SH-SY5Y (cell line): Measurements from ENCODE around the gene SMARCAL1.

Source experiments
- GATA2 ChIP-seq: IDR thresholded peaks from 2 replicates; pipeline ENCODE4 v1.6.1; 2011; ENCODE audit warnings: mild to moderate bottlenecking, low read depth, low read length
- GATA3 ChIP-seq: IDR thresholded peaks from 2 replicates; pipeline ENCODE4 v1.6.1; 2011; ENCODE audit warnings: low read depth, mild to moderate bottlenecking, low read length, moderate library complexity

Gene SMARCAL1

DNA sequence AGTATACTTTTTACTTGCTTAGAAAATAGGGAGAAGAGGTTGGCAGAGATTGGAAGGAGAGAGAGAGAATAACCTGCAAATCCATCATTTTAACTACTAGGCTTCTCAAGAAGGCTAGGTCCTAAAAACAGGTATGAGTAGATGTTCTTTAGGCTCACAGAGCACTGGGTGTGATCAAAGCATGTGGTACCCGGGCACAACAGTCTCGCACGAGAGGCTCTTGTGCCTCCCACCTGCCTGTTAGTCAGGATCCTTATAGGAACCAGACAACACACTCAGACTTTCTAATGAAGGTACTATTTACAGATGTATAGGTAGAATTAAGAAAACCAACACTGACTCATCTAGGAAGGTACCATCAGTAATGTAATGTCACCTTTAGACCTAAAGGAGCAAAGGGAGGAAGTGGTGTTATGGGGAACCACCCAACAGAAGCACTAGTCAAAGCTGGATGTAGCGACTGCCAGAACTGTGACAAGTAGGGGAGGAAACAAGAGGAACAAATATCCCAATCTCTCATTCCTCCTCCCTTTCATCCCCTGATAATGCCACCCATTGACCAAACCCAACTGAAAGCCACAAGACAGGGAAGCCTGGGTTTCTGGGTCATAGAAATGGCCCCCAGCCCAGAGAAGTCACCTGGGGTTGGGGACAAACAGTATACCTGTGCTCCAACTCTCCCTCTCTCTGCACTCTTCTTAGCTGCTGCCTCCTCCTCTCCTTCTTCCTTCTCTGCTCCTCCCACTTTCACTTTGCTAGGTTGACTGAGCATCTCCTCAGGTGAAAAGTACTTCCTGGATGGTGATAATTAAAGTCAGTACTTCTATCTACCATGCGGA lies 24.0 kb upstream of the SMARCAL1 start:
- TF ChIP-seq GATA2 = no peak
- no peak for TF ChIP-seq GATA3

DNA sequence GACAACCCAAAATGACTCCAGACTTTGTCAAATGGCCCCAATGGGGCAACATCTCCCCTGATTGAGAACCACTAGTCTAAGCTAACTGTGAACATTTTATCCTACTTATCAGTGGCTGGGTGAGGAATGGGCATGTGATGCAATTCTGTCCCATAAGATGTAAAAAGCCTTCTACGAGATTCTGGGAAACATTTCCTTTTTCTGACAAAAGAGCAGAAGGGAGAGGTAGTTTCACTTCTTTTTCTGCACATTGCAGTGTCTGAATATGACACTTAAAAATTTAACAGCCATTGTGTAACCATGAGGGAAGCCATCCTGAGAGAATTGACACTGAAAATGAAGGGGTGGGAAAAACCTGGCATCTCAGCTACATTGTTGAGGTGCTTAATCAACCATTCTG lies 22.7 kb upstream of the SMARCAL1 start:
- TF ChIP-seq GATA3 (no peak), GATA2 (no peak)

DNA sequence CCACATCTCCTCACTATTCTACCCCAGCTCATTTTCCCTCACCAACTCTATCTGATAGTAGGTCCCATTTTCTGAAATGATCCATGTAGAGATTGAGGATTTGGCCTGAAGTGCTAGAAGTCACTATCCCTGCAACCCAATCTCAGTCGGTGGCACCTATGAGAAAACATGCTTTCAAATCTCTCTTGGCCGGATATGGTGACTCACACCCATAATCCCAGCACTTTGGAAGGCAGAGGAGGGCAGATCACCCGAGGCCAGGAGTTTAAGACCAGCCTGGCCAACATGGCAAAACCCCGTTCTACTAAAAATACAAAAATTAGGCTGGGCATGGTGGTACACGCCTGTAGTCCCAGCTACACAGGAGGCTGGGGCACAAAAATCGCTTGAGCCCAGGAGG lies 20.9 kb upstream of the SMARCAL1 start:
- TF ChIP-seq GATA2 (no peak), GATA3 (no peak)

DNA sequence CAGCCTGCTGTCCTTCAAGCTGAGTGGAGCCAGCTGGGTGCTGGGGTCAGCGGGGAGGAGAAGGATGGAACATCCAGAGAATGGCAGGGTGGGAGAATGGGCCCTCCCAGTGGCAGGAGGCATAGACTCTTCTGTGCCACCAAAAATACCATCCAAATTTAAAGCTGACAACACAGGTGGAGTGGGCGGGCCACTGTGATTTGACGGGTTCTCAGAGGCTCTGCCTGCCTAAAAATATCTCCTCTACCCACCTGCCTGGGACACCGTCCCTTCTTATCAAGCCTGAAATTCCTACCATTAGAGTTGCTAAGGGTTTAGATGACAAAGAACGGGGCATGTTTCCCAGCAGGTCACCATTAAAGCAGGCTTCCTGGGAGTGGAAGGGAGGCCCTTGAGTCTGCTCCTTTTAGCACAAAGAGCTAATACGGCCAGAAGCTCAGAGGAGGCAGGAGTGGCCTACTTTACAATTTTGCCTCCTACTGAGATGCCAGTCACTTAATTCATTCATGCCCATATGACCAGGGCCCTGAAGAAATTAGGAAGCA lies 20.2 kb upstream of the SMARCAL1 start:
- TF ChIP-seq GATA2 (no peak), GATA3 (no peak)

DNA sequence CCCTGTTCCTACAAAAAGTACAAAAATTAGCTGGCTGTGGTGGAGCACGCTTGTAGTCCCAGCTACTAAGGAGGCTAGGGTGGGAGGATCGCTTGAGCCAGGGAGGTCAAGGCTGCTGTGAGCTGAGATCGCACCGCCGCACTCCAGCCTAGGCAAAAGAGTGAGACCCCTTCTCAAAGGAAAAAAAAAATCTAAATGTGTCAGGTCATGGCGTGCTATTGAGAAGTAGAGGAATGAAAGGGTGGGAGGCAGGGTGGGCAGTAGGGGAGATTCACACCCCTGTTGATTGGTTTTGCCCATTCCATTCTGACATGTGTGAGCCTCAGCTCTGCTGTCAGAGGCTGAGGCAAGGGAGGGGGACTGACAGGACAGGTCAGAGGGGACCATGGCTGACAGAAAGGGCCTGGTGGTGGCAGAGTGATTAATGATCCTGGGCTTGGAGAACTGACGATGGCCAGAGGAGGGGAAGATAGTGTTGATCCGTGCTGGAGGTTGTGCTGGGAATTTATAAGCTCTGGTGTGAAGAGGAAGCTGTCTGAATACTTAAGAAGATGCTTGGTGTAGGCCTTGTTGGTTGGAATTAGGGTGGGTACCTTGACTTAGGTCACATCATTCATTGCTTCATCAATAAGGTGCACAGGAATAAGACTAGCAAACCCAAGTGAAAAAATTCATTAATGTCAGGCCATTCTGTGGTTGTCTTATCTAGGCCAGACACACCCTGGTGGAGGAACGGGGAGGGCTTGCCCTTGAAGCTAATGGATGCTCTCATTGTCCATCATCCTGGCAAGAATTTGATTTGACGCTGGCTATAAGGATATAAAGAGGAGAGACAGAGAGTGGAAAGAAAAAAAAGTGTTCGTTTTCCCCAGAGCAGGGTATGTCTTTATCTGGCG lies 19.1 kb upstream of the SMARCAL1 start:
- no peak for TF ChIP-seq GATA3
- no peak for TF ChIP-seq GATA2

DNA sequence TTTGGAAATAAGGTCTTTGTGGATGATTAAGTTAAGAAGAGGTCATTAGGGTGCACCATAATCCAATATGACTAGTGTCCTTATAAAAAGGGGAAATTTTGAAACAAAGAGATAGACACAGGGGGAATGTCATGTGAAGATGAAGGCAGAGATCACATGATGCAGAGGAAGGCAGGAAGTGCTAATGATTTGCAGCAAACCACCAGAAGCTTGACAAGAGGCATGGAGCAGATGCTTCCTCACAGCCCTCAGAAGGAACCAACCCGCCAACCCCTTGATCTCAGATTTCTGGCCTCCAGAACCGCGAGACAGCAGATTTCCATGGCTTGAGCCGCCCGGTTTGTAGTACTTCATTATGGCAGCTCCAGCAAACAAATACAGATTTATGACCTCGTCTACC lies 17.4 kb upstream of the SMARCAL1 start:
- TF ChIP-seq GATA2 (no peak), GATA3 (no peak)

DNA sequence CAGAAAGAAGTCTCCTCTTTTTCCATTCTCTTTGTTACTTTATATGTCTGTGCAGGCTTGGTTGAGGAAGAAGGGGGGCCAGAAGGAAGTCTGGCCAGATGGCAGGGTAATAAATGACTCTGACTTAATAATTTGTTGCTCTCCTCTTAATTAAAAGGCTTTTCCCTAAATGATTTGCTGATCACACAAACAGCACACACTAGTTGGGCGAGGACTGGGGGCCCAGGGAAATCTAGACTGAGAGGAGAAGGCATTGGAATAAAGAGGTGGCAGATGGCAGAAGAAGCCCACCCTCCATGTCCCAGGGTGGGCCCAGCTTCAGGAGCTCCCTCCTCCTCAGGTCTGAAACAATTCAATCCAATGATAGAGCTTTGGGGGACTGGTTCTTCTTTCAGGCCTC lies 12.7 kb upstream of the SMARCAL1 start:
- TF ChIP-seq GATA3 (no peak), GATA2 (no peak)

DNA sequence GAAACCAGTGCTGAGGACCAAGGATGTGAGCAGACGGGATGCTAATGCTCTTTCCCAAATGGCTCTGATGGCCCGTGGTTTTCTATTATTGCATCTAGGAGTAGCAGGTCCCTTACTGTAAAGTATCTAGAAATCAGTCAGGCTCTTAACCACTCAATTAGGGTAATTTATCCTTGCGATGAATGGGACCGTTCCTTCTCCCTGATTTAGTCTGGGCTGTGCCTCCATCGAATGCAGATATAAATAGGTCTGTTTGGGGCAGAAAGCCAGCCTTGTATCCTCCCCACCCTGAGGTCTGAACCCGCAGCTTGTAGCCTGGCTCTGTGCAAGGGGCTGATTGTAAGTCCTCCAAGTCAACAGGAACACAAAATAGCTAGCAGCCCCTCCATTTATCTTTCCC lies 9.5 kb upstream of the SMARCAL1 start:
- TF ChIP-seq GATA3 (no peak), GATA2 (no peak)

DNA sequence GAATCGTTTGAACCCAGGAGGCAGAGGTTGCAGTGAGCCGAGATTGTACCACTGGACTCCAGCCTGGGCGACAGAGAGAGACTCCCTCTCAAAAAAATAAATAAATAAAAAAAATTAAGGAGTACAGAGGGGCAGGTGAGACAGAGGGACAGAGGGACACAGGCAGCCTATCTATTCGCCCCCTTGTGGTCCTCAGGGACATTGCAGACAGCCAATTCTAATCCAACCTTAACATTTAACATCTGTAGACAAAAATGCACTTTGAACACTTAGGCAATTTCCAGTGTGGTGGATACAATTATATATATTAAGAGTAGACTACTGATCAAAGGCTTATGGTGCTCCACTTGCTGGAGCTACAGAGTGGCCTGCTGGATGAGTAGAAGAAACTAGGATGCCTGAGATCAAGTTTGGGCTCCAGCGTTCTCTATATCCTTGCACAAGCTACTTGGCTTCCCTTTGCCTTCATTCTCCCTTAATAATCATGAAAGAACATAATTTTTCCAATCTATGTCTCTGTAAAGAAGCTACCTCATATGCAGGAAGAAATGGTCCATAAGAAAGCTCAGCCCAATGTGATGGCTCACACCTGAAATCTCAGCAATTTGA lies 8.2 kb upstream of the SMARCAL1 start:
- TF ChIP-seq GATA2 = no peak
- no peak for TF ChIP-seq GATA3

DNA sequence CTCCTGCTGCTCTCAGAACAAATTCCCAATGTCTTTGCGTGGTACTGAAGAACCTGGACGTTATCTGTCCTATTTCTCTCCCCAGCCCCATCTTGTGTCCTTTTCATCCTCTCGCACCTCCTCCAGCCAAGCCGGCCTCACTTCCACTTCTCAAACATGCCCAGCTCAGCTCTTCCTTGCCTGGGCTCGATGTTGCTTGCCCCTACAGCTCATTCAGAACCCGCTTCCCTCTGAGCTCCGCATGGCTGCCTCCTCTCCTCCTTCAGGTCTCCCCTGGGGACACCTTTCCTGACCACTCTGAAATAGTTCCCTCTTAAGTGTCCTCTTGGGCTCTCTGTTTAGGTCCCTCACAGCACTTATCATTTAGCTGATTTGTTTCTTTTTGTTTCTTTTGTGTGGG lies 6.7 kb upstream of the SMARCAL1 start:
- TF ChIP-seq GATA3 = no peak
- TF ChIP-seq GATA2 = no peak

DNA sequence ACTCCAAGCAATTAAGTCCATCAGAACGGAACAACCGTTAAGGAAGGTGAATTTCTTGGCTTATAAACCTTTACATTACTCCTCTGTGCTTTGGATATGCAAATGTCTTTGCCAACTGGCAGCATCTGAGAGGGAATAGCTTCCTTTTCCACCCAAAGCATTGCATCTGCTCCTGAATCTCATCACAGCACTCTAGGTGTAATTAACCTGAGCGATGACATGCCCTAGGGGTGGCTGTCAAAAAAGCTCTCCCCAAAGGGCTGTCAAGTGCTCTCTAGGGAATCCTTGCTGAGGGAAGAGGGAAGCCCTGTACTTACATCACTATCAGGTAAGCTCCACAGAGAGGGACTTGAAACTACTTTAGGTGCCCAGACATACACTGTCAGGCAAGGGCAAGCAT lies 5.5 kb upstream of the SMARCAL1 start:
- TF ChIP-seq GATA3 (no peak), GATA2 (no peak)

DNA sequence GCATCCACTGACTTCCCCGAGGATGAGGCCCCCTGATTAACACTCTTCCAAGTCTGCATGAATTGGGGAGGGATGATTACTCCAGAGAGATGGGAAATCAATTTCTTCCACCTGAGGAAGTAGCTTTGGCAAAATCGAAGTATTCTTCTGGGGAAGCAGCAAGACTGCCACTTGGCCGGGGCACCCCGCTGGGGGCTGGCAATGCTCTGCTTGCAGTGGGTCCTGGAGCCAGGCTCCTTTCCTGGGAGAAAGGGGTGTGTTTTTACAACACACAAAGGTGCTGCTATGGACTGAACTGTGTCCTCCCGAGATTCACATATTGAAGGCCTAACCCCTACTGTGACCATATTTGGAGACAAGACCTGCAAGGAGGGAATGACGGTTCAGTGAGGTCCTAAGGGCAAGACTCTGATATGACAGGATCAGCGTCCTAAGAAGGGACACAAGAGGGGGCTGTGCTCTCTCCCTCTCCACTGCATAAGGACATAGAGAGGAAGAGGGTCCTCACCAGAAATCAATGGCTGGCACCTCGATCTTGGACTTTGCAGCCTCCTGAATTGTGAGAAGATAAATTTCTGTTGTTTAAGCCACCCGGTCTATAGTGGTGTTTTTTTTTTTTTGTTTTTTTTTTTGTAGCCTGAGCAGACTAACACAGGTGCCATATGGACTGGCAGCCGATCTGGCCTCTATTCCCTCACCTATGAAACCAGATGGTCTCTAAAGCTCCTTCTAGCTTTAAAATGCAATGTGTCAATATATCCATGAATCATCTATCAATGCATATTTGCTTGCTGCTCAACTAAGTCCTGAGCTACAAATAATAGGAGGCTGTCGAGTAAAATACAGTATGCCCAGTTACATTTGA lies 3.6 kb upstream of the SMARCAL1 start:
- no peak for TF ChIP-seq GATA2
- TF ChIP-seq GATA3 = no peak

DNA sequence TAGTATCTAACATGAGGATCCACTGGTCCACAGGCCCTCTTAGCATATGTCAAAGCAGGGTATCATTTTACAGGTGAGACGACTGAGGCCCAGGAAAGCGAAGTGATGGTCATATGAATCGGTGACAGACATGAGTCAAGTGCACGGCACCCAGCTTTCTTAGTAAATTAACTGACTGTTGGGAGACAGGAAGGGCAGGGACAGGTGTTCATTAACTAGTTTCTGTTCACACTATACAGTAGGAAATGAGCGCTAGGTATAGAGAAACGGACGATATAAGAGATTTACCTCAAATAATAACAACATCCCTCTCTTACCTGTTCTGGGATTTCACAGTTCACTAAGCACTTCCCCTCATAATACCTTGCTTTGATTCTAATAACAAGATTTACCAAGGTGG lies 1.7 kb upstream of the SMARCAL1 start:
- TF ChIP-seq GATA3 (no peak), GATA2 (no peak)

DNA sequence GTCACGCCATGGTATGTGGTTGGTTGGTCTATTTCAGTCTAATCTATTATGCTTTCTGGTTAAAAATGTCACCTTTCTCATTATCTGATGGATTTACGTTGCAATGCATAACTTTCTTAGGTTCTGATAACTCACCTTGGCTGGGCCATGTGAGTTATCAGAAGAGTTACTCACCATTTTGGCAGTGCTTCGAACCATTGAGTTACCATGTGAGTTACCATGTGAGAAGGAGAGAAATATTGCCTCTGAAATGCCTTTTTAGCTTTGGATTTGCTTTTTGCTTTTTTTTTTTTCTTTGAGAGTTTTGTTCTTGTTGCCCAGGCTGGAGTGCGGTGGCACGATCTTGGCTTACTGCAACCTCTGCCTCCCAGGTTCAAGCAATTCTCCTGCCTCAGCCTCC lies 1.6 kb downstream of the SMARCAL1 start:
- TF ChIP-seq GATA3 (no peak), GATA2 (no peak)
